Activated CD8-positive, alpha-beta T cell treated with anti-CD3 and anti-CD28 coated beads for 36 hours (primary cell): Measurements from ENCODE around the gene KLRC4. TPM values are rescaled to one million over a fixed set of nuclear protein-coding genes. Genes with fewer than 3 reads are reported as not detected.
"Not testable (repeated sequence)": the region's sequence is repeated elsewhere in the genome, so short reads cannot be mapped to it uniquely, and the experiment has no call there.

Experiments
- ATAC-seq: fragments of 200-7000 bp; cut with Tn5 transposase; one replicate; pipeline ENCODE4 v1.10.0; 2021; ENCODE audit warnings: mild to moderate bottlenecking, moderate library complexity
- CTCF ChIA-PET: fragments of 350-600 bp; sonication (Branson Sonifier 250); formaldehyde crosslinking; loops from one replicate; lab custom pipeline; 2021; ENCODE audit warnings: antibody characterized with exemption; lab: Charles Lee
- POLR2A ChIA-PET: fragments of 350-600 bp; sonication (Branson Sonifier 250); formaldehyde crosslinking; loops from one replicate; lab custom pipeline; 2021; ENCODE audit warnings: antibody characterized with exemption; lab: Charles Lee
- DNase-seq: peaks from one replicate; pipeline ENCODE4 v3.0.0-alpha.2; 2020
- H3K27ac Mint-ChIP-seq: one replicate; pipeline ENCODE4 v1.8.0; 2021; ENCODE audit warnings: mild to moderate bottlenecking, mixed read lengths
- H3K27me3 Mint-ChIP-seq: one replicate; pipeline ENCODE4 v1.8.0; 2021; ENCODE audit warnings: mixed read lengths
- H3K36me3 Mint-ChIP-seq: one replicate; pipeline ENCODE4 v1.8.0; 2021; ENCODE audit warnings: low read depth, mixed read lengths
- H3K4me1 Mint-ChIP-seq: one replicate; pipeline ENCODE4 v1.8.0; 2021; ENCODE audit warnings: low read depth, mixed read lengths
- H3K4me3 Mint-ChIP-seq: one replicate; pipeline ENCODE4 v1.8.0; 2021; ENCODE audit warnings: mild to moderate bottlenecking, moderate library complexity, mixed read lengths
- H3K9me3 Mint-ChIP-seq: one replicate; pipeline ENCODE4 v1.8.0; 2021; ENCODE audit warnings: mixed read lengths
- CTCF ChIP-seq: fragments of 200-600 bp; IDR thresholded peaks from one replicate; pipeline ENCODE4 v1.8.0; 2022; ENCODE audit warnings: antibody characterized with exemption, mild to moderate bottlenecking
- intact Hi-C: fragments of 100-400 bp; cut with micrococcal nuclease; formaldehyde crosslinking; loops from one replicate; pipeline ENCODE4 v1.10.0; 2022
- total RNA-seq, 2 experiments: library from RNA; stranded (reverse); gene quantifications; one replicate each; pipeline ENCODE4 v1.2.3, GENCODE V29; 2021

Gene KLRC4
- total RNA-seq, 2 experiments from 2014 or later = 2.9 to 3.7 TPM

- peak within 1 kb of the TSS; percentile 6 for H3K4me3 Mint-ChIP-seq
- peaks cover 36% of the 10 kb centered on the region for H3K9me3 Mint-ChIP-seq
- DNase-seq (peak; percentile 15), ATAC-seq (peak; percentile 78)
- peak within 1 kb of the TSS; percentile 54 for H3K27ac Mint-ChIP-seq
- CTCF ChIA-PET = no interaction called here
- intact Hi-C loops = no loop called here
- H3K4me1 Mint-ChIP-seq = peaks cover 11% of the 10 kb centered on the region
- H3K36me3 Mint-ChIP-seq = peaks cover 24% of the 10 kb centered on the region
- H3K27me3 Mint-ChIP-seq = no peaks in the 10 kb centered on the region
- TF ChIP-seq CTCF = no peak
- POLR2A ChIA-PET = no interaction called here
Observed at GRCh38 chr12:10453156-10453555, 43.6 kb upstream of the KLRC4 start, which contains the start of gene KLRC1. Gene KLRC1 (minus strand): TSS chr12:10453377. CDS start chr12:10451156, 2,221 bp downstream.

- peak overlapping the region; percentile 75 for H3K27ac Mint-ChIP-seq
- POLR2A ChIA-PET = no interaction called here
- no peak for TF ChIP-seq CTCF
- CTCF ChIA-PET = no interaction called here
- peaks cover 16% of the 10 kb centered on the region for H3K4me1 Mint-ChIP-seq
- intact Hi-C loops = no loop called here
- no peaks in the 10 kb centered on the region for H3K27me3 Mint-ChIP-seq
- no peak for DNase-seq
- peak overlapping the region; percentile 13 for H3K4me3 Mint-ChIP-seq
- no peaks in the 10 kb centered on the region for H3K36me3 Mint-ChIP-seq
- ATAC-seq = no peak
- H3K9me3 Mint-ChIP-seq = no peaks in the 10 kb centered on the region
Observed at GRCh38 chr12:10448236-10448635, 38.7 kb upstream of the KLRC4 start.

GRCh38 chr12:10446052-10446451 is 36.5 kb upstream of the KLRC4 start:
- intact Hi-C loops = not testable (repeated sequence)
- ATAC-seq = peak; percentile 88
- H3K4me1 Mint-ChIP-seq = peaks cover 12% of the 10 kb centered on the region

GRCh38 chr12:10441144-10441543 is 31.6 kb upstream of the KLRC4 start:
- H3K27ac Mint-ChIP-seq, intact Hi-C loops, POLR2A ChIA-PET: not testable (repeated sequence)

More at GRCh38 chr12:10446052-10446451, 36.5 kb upstream of the KLRC4 start:
- H3K4me3 Mint-ChIP-seq, CTCF ChIA-PET, H3K36me3 Mint-ChIP-seq, H3K27me3 Mint-ChIP-seq, H3K9me3 Mint-ChIP-seq, POLR2A ChIA-PET, DNase-seq, H3K27ac Mint-ChIP-seq: not testable (repeated sequence)

GRCh38 chr12:10439608-10440274 is 30.2 kb upstream of the KLRC4 start:
- H3K27me3 Mint-ChIP-seq = not testable (repeated sequence)

More at GRCh38 chr12:10441144-10441543, 31.6 kb upstream of the KLRC4 start:
- H3K9me3 Mint-ChIP-seq, H3K4me3 Mint-ChIP-seq, DNase-seq, H3K36me3 Mint-ChIP-seq, ATAC-seq, CTCF ChIA-PET, H3K4me1 Mint-ChIP-seq, H3K27me3 Mint-ChIP-seq: not testable (repeated sequence)

GRCh38 chr12:10437601-10438000 is 28.0 kb upstream of the KLRC4 start:
- POLR2A ChIA-PET, DNase-seq, intact Hi-C loops, H3K4me3 Mint-ChIP-seq, H3K9me3 Mint-ChIP-seq, H3K27ac Mint-ChIP-seq, H3K36me3 Mint-ChIP-seq, CTCF ChIA-PET, H3K4me1 Mint-ChIP-seq, H3K27me3 Mint-ChIP-seq: not testable (repeated sequence)
- ATAC-seq = peak; percentile 78

More at GRCh38 chr12:10439608-10440274, 30.2 kb upstream of the KLRC4 start:
- CTCF ChIA-PET, POLR2A ChIA-PET, DNase-seq, H3K4me1 Mint-ChIP-seq, H3K4me3 Mint-ChIP-seq, intact Hi-C loops, H3K27ac Mint-ChIP-seq, H3K36me3 Mint-ChIP-seq, H3K9me3 Mint-ChIP-seq: not testable (repeated sequence)
- ATAC-seq = peak; percentile 31

- intact Hi-C loops, CTCF ChIA-PET, POLR2A ChIA-PET, H3K36me3 Mint-ChIP-seq, H3K4me1 Mint-ChIP-seq, H3K9me3 Mint-ChIP-seq, H3K27me3 Mint-ChIP-seq: not testable (repeated sequence)
- ATAC-seq (peak; percentile 64), DNase-seq (peak; percentile 19)
- Mint-ChIP-seq H3K4me3 (peak within 1 kb of the TSS; percentile 48), H3K27ac (peak within 1 kb of the TSS; percentile 46)
Observed at GRCh38 chr12:10435816-10436215, 26.3 kb upstream of the KLRC4 start, which contains the start of gene KLRC2. Gene KLRC2 (minus strand): TSS chr12:10436010. CDS start chr12:10435986, 24 bp downstream.

GRCh38 chr12:10430623-10431022 is 21.1 kb upstream of the KLRC4 start:
- intact Hi-C loops, H3K4me3 Mint-ChIP-seq, H3K27ac Mint-ChIP-seq, POLR2A ChIA-PET, H3K27me3 Mint-ChIP-seq, DNase-seq, H3K9me3 Mint-ChIP-seq, CTCF ChIA-PET, H3K36me3 Mint-ChIP-seq, H3K4me1 Mint-ChIP-seq: not testable (repeated sequence)
- ATAC-seq = peak; percentile 87

GRCh38 chr12:10425938-10426337 is 16.4 kb upstream of the KLRC4 start:
- POLR2A ChIA-PET, H3K27ac Mint-ChIP-seq, H3K27me3 Mint-ChIP-seq, H3K4me3 Mint-ChIP-seq, ATAC-seq, intact Hi-C loops, H3K4me1 Mint-ChIP-seq, H3K9me3 Mint-ChIP-seq, DNase-seq, H3K36me3 Mint-ChIP-seq, CTCF ChIA-PET: not testable (repeated sequence)

- H3K27me3 Mint-ChIP-seq, H3K36me3 Mint-ChIP-seq, H3K4me1 Mint-ChIP-seq, CTCF ChIA-PET, DNase-seq, ATAC-seq, H3K27ac Mint-ChIP-seq, POLR2A ChIA-PET, H3K4me3 Mint-ChIP-seq, intact Hi-C loops, H3K9me3 Mint-ChIP-seq: not testable (repeated sequence)
Observed at GRCh38 chr12:10424260-10424899, 14.8 kb upstream of the KLRC4 start.
